Thoracic aorta (tissue), 2 donors: ENCODE data around the gene TSR1. TPM values are rescaled to one million over a fixed set of nuclear protein-coding genes. Genes with fewer than 3 reads are reported as not detected.

Experiments used
- ATAC-seq: fragments of 150-250 bp; one replicate; pipeline ENCODE4 v1.8.0; 2017; ENCODE audit warnings: low read depth; ENCODE audit not compliant: insufficient number of reproducible peaks, low FRiP score
- DNase-seq: peaks from one replicate; pipeline ENCODE4 v3.0.0-alpha.2; 2020; ENCODE audit warnings: low spot score
- H3K27ac ChIP-seq, 2 donors: fragments of 200-600 bp; sonication (generic); 1 replicate in 1 of 2; 2 replicates in 1 of 2; pipeline ENCODE4 v1.5.1; 2016; ENCODE audit warnings: mild to moderate bottlenecking in 2 of 2, moderate library complexity in 2 of 2
- H3K27me3 ChIP-seq: fragments of 200-600 bp; sonication (generic); replicated peaks from 2 replicates; pipeline ENCODE4 v1.6.0; 2016; ENCODE audit warnings: mild to moderate bottlenecking; ENCODE audit not compliant: insufficient read depth
- H3K36me3 ChIP-seq: fragments of 200-600 bp; sonication (generic); one replicate; pipeline ENCODE4 v1.5.1; 2016
- H3K4me1 ChIP-seq, 2 donors: fragments of 200-600 bp; sonication (generic); 1 replicate in 1 of 2; 2 replicates in 1 of 2; pipeline versions ENCODE4 v1.5.1 to v1.6.0; 2016; ENCODE audit warnings: low read depth in 2 of 2, mild to moderate bottlenecking in 1 of 2; ENCODE audit not compliant: control insufficient read depth in 1 of 2
- H3K4me3 ChIP-seq: fragments of 200-600 bp; sonication (generic); 2 replicates; pipeline ENCODE4 v1.5.1; 2016; ENCODE audit warnings: mild to moderate bottlenecking
- H3K9me3 ChIP-seq: fragments of 200-600 bp; sonication (generic); 2 replicates; pipeline ENCODE4 v1.5.1; 2016
- total RNA-seq, 2 donors: library from RNA; depleted of rRNA; stranded (reverse); fragments of >200 nt; gene quantifications; one replicate each; pipeline versions ENCODE4 v1.1.0 to v1.2.3, GENCODE V29; 2016
- TF ChIP-seq, protein P1 (sequence below): fragments of 200-600 bp; sonication (generic); IDR thresholded peaks from one replicate; pipeline ENCODE4 v1.5.1; 2019; ENCODE audit warnings: antibody characterized with exemption

TSR1 gene
- total RNA-seq, 2 donors from 2014 or later, result 36.0 to 63.2 TPM

DNA sequence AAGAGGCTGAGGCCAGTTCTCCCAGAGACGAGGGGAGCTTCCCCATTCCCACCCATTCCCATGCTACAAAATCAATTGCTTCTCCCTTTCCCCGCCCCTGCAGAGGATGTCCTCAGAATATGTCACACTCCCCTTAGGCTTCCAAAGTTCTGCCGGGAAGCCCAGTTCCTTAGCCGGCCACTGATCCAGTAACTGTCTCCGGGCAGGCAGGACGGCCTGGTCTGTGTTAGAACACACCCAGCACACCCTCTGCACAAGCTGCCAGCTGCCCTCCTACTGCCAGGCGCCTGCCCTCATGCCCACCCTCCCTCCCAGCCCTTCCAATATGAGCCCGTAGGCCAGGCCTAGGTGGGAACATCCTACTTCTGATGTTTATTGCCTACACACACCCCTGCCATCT, 32.1 kb upstream of the TSR1 start:
- H3K9me3 ChIP-seq, result no peaks in the 10 kb centered on the region
- ATAC-seq (no peak), DNase-seq (no peak)
- no peak overlapping the region for H3K27ac ChIP-seq
- no peak overlapping the region for H3K4me3 ChIP-seq
- no peaks in the 10 kb centered on the region for H3K4me1 ChIP-seq
- H3K27me3 ChIP-seq, result no peaks in the 10 kb centered on the region
- TF ChIP-seq, protein P1, sequence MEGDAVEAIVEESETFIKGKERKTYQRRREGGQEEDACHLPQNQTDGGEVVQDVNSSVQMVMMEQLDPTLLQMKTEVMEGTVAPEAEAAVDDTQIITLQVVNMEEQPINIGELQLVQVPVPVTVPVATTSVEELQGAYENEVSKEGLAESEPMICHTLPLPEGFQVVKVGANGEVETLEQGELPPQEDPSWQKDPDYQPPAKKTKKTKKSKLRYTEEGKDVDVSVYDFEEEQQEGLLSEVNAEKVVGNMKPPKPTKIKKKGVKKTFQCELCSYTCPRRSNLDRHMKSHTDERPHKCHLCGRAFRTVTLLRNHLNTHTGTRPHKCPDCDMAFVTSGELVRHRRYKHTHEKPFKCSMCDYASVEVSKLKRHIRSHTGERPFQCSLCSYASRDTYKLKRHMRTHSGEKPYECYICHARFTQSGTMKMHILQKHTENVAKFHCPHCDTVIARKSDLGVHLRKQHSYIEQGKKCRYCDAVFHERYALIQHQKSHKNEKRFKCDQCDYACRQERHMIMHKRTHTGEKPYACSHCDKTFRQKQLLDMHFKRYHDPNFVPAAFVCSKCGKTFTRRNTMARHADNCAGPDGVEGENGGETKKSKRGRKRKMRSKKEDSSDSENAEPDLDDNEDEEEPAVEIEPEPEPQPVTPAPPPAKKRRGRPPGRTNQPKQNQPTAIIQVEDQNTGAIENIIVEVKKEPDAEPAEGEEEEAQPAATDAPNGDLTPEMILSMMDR, result no peak
- H3K36me3 ChIP-seq, result peaks cover 6% of the 10 kb centered on the region

DNA sequence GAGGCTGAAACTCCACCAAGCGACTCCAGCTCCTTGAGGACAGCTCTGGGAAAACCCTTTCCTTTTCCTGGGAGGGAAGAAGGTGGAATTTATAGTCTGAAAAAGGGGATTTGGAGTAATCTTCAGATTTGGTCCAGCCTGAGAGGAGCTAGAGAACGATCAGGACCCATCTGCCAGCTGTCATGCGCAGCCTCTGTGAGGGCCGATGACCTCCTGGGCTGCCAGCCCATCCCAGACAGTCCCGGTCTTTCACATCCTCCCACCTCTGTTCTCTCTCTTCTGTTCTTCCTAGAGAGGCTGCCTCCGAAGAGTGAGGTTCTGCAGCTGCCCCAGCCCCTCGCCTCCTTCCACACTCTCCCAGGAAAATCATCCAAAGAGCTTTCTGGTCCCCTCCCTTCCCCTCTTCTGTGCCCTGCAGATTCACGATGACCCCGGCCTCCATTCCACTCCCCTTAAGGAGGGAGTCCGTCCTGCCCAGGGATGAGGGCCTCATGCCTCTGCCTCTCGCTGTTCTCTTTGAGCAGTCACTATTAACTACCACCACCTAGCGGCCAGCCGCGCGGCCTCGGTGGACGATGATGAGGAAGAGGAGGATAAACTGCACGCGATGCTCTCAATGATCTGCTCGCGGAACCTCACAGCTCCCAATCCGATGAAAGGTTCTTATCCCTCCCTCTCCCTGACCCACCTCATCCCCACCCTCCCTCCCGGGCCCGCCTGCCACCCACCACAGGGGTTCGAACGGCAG, 30.7 kb upstream of the TSR1 start:
- Histone ChIP-seq H3K36me3 (peaks cover 11% of the 10 kb centered on the region), H3K27ac (no peak overlapping the region), H3K27me3 (no peaks in the 10 kb centered on the region), H3K9me3 (no peaks in the 10 kb centered on the region), H3K4me1 (no peaks in the 10 kb centered on the region), H3K4me3 (no peak overlapping the region)
- ATAC-seq (no peak), DNase-seq (no peak)
- TF ChIP-seq, protein P1, result no peak

DNA sequence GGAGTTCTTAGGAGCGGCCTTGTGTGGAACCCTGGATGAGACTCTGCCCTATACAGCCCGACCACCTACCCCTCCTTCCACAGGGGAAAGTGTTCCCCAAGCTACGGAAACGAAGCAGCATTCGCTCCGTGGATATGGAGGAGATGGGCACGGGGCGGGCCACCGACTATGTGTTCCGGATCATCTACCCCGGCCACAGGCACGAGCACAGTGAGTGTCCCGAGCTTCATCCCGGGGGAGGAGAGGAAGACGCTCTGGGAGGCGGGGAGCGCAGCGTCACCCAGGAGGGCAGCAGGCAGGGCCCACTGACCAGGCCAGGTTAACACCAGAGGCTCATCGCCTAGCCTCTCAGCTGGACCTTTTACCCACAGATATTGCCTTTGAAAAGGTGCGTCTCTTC, 28.9 kb upstream of the TSR1 start:
- no peak overlapping the region for H3K4me3 ChIP-seq
- DNase-seq (no peak), ATAC-seq (no peak)
- H3K27ac ChIP-seq, result no peak overlapping the region
- no peaks in the 10 kb centered on the region for H3K9me3 ChIP-seq
- TF ChIP-seq, protein P1, result no peak
- no peaks in the 10 kb centered on the region for H3K27me3 ChIP-seq
- H3K36me3 ChIP-seq, result peaks cover 11% of the 10 kb centered on the region
- H3K4me1 ChIP-seq, result no peaks in the 10 kb centered on the region

DNA sequence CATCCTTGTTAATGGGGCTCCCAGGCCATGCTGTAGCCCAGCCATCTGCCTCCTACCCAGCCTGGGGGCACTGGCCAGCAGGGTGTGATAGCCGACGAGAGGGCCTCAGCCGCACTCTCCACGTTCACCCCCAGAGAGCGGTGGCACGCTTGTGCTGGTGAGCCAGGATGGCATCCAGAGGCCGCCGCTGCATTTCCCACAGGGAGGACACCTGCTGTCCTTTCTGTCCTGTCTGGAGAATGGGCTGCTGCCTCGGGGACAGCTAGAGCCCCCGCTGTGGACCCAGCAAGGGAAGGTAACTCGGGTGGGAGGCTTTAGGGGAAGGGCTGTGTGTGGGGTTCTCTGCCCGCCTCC, 28.5 kb upstream of the TSR1 start:
- DNase-seq, result no peak
- Histone ChIP-seq H3K36me3 (peaks cover 11% of the 10 kb centered on the region), H3K27ac (no peak overlapping the region), H3K27me3 (no peaks in the 10 kb centered on the region), H3K9me3 (no peaks in the 10 kb centered on the region), H3K4me1 (no peaks in the 10 kb centered on the region), H3K4me3 (no peak overlapping the region)
- TF ChIP-seq, protein P1, result no peak
- ATAC-seq, result no peak

DNA sequence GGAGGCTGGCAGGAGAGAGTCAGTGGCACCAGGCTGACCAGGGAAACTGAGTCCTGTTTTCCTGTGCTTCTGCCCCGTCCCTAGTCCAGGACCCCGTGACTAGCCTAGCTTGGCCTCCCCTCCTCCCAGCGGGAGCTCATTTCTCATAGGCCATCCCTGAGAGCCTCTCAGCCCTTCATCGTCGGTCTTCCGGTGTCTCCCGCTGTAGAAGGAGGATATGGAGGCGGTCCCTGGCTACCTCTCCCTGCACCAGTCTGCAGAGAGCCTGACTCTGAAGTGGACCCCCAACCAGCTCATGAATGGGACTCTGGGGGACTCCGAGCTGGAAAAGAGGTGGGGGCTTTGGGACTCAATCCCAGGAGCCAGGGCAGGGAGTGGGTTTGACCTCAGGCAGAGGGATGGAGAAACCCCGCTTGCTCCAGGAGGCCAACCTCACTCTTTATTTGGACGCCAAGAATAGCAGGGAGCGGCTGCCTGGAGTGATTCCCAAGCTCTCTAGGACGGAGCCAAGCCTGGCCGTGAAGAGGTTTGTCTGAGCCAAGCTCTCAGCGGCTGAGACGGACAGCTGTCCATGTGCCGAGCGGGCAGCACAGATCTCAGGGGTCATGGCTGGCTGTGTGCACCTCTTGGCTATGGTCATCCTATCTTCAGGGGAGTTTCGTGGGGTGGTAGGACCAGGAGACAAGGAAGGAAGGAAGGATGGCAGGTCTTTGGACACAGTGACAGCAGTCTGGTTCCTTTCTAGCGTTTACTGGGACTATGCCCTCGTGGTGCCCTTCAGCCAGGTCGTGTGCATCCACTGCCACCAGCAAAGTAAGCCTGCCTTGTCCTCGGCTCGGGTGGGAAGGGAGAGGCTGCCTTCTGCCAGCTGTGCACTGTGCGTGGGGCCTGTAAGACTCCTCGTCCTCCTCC, 27.9 kb upstream of the TSR1 start:
- DNase-seq, result no peak

More for the DNA sequence above, 27.9 kb upstream of the TSR1 start:
- Histone ChIP-seq H3K36me3 (peaks cover 11% of the 10 kb centered on the region), H3K4me1 (no peaks in the 10 kb centered on the region), H3K9me3 (no peaks in the 10 kb centered on the region), H3K27me3 (no peaks in the 10 kb centered on the region), H3K4me3 (no peak overlapping the region), H3K27ac (no peak overlapping the region)
- no peak for ATAC-seq
- TF ChIP-seq, protein P1, result no peak
